SK-N-MC (cell line): ENCODE measurements around the gene ZNF316.

Experiments used
- EZH2 ChIP-seq: fragments of 200-600 bp; sonication (generic); IDR thresholded peaks from one replicate; pipeline ENCODE4 v1.6.1; 2017; ENCODE audit warnings: antibody characterized with exemption
- FOXP2 ChIP-seq: optimal IDR thresholded peaks from 2 replicates; pipeline ENCODE3; 2011; ENCODE audit warnings: mild to moderate bottlenecking, moderate library complexity; ENCODE audit not compliant: insufficient read depth; ENCODE audit errors: extremely low read length, control extremely low read depth
- POLR2AphosphoS5 ChIP-seq: IDR thresholded peaks from 2 replicates; pipeline ENCODE4 v1.6.1; 2012; ENCODE audit warnings: mild to moderate bottlenecking, low read depth, low read length, borderline replicate concordance

DNA sequence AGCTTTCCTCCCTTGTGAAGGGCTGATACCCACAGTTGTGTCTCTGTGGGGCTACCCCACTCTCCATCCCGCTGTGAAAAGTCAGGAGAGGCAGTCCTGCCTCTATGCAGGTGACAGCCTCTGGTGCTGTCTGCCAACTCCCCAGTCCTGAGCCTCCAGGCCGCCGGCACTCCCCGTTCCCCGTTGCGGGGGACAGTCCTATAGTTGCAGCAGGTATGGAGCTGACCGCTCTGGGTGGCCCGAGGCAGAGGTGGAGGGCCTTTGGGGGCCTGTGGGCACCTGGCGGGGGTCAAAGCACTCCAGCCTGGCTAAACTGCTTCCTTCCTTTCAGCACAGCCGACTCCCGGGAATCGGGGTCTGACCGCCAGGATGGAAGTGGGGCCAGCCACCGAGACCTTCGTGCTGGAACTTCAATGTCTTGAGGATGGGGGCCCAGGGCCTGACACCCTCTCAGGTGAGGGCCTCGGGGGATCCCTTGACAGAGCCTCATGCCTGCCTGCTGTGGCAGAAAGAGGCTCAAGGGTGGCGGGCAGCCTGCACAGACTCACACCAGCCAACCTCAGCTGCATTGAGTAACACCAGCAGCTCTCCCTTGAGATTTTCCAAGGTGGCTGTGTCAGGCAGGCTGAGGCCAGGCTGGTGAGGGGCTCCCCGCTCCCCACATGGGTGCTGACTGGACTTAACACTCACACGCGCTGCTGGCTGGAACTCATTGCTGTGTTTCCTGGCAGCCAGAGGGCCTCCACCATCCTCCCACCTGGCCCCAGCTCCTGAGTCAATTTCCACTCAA is 20.1 kb upstream of the ZNF316 start:
- TF ChIP-seq POLR2AphosphoS5 (no peak), EZH2 (no peak), FOXP2 (no peak)
